HG02678 (cell line): ENCODE measurements around the gene PLXNB3.
"Not testable (repeated sequence)": the region's sequence is repeated elsewhere in the genome, so short reads cannot be mapped to it uniquely, and the experiment has no call there.

Experiments
- ATAC-seq: cut with Tn5 transposase; IDR thresholded peaks from one replicate; pipeline ENCODE4 v1.9.1; 2021; ENCODE audit warnings: mild to moderate bottlenecking, moderate library complexity; ENCODE audit not compliant: unreplicated experiment

PLXNB3 gene

GRCh38 chrX:153732401-153732800 is 31.6 kb upstream of the PLXNB3 start:
- ATAC-seq: no peak

GRCh38 chrX:153733651-153734240 is 30.3 kb upstream of the PLXNB3 start:
- ATAC-seq: no peak

GRCh38 chrX:153734871-153735270 is 29.2 kb upstream of the PLXNB3 start:
- ATAC-seq: no peak

- no peak for ATAC-seq
These were observed 28.8 kb upstream of the PLXNB3 start for GRCh38 chrX:153735274-153735673.

GRCh38 chrX:153736071-153736820 is 27.8 kb upstream of the PLXNB3 start:
- ATAC-seq: no peak

GRCh38 chrX:153736871-153737441 is 27.1 kb upstream of the PLXNB3 start:
- ATAC-seq: no peak

GRCh38 chrX:153738056-153738605 is 25.9 kb upstream of the PLXNB3 start:
- no peak for ATAC-seq

- ATAC-seq: no peak
These were observed 24.1 kb upstream of the PLXNB3 start for GRCh38 chrX:153739754-153740486.

- ATAC-seq: no peak
These were observed 23.3 kb upstream of the PLXNB3 start for GRCh38 chrX:153740631-153741222.

GRCh38 chrX:153741446-153741845 is 22.6 kb upstream of the PLXNB3 start:
- no peak for ATAC-seq

- ATAC-seq: not testable (repeated sequence)
These were observed 21.9 kb upstream of the PLXNB3 start for GRCh38 chrX:153742111-153742510.

GRCh38 chrX:153742796-153743467 is 21.1 kb upstream of the PLXNB3 start:
- ATAC-seq: not testable (repeated sequence)

- not testable (repeated sequence) for ATAC-seq
These were observed 20.4 kb upstream of the PLXNB3 start for GRCh38 chrX:153743468-153744209.

GRCh38 chrX:153744210-153745066 is 19.6 kb upstream of the PLXNB3 start:
- no peak for ATAC-seq

- not testable (repeated sequence) for ATAC-seq
These were observed 19.0 kb upstream of the PLXNB3 start for GRCh38 chrX:153745067-153745433.

- ATAC-seq: no peak
These were observed 17.7 kb upstream of the PLXNB3 start for GRCh38 chrX:153746359-153746758.

GRCh38 chrX:153746991-153747390 is 17.1 kb upstream of the PLXNB3 start:
- not testable (repeated sequence) for ATAC-seq

- not testable (repeated sequence) for ATAC-seq
These were observed 15.0 kb upstream of the PLXNB3 start for GRCh38 chrX:153749017-153749416.
